BLaER1 treated with 17β-estradiol and CSF1 and Interleukin-3, amounts not matched to agents 10 nM and 100 nM (cell line): ENCODE data around the gene MOV10L1.

Experiments
- H3K27ac ChIP-seq, 11 experiments: shearing (Covaris generic); formaldehyde crosslinking; 2 replicates each; pipeline ENCODE4 v1.8.1; 2022
- H3K27me3 ChIP-seq, 11 experiments: shearing (Covaris generic); formaldehyde crosslinking; 2 replicates each; pipeline ENCODE4 v1.8.1; 2022
- H3K36me3 ChIP-seq, 11 experiments: shearing (Covaris generic); formaldehyde crosslinking; 2 replicates each; pipeline ENCODE4 v1.8.1; 2022
- H3K4me1 ChIP-seq, 10 experiments: shearing (Covaris generic); formaldehyde crosslinking; 2 replicates each; pipeline ENCODE4 v1.8.1; 2022
- H3K4me2 ChIP-seq, 11 experiments: shearing (Covaris generic); formaldehyde crosslinking; 2 replicates each; pipeline ENCODE4 v1.8.1; 2022
- H3K4me3 ChIP-seq, 10 experiments: shearing (Covaris generic); formaldehyde crosslinking; 2 replicates each; pipeline ENCODE4 v1.8.1; 2022
- H3K9ac ChIP-seq, 11 experiments: shearing (Covaris generic); formaldehyde crosslinking; 2 replicates each; pipeline ENCODE4 v1.8.1; 2022
- H3K9me3 ChIP-seq, 11 experiments: shearing (Covaris generic); formaldehyde crosslinking; replicated peaks in 1 of 11; 2 replicates each; pipeline ENCODE4 v1.8.1; 2022
- H4K20me1 ChIP-seq, 11 experiments: shearing (Covaris generic); formaldehyde crosslinking; 2 replicates each; pipeline ENCODE4 v1.8.1; 2022
- Cebpa-rat ChIP-seq, 11 experiments: shearing (Covaris generic); IDR thresholded peaks; 2 replicates each; pipeline ENCODE4 v1.8.1; 2022

The MOV10L1 gene

DNA sequence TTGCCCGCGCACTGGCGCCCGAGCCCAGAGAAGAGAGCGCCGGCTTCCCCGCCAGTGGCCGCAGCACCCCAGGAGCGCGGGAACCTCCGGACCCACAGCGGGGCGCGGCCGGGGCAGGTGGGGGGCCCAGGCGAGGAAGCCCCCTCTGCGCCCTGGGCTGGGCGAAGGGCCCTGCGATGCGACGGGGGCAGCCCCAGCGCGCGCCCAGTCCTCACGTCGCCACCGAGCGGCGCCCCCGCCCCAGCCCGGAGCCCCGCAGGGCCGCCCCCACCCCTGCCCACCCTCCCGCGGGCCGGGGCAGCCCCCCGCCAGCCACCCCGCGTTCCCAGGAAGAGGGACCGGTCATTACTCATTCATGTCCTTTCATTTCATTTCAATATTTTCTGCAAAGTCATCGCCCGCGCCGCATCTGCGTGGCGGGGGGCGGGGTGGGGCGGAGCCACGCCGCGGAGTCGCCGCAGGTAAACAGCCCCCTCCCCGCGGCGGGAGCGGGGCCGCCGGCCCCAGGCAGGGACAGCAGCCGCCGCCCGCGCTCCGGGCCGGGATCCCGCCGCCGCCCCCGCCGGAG is 80.1 kb downstream of the MOV10L1 start:
- peak overlapping the region; percentile 47 to 74 (median 60) for H3K4me3 ChIP-seq
- H3K9me3 ChIP-seq, result peaks cover 0 to 13% (median 0%) of the 10 kb centered on the region in 11 experiments; a peak in 11 of 22 replicates
- H3K36me3 ChIP-seq, result no peaks in the 10 kb centered on the region
- TF ChIP-seq Cebpa-rat (IDR thresholded peaks at IDR 0.05), result no peak
- H3K27ac ChIP-seq, result peak overlapping the region in 7 of 11 experiments; percentile 30 to 58 (median 43); a peak in 8 of 22 replicates
- H3K27me3 ChIP-seq, result peaks cover 35 to 57% (median 51%) of the 10 kb centered on the region in 11 experiments
- peaks cover 0 to 35% (median 10%) of the 10 kb centered on the region in 11 experiments; a peak in 12 of 22 replicates for H4K20me1 ChIP-seq
- peak overlapping the region in 8 of 11 experiments; percentile 49 to 73 (median 64); a peak in 13 of 22 replicates for H3K9ac ChIP-seq
- peaks cover 19 to 42% (median 32%) of the 10 kb centered on the region in 10 experiments for H3K4me1 ChIP-seq
- H3K4me2 ChIP-seq, result peak overlapping the region; percentile 61 to 87 (median 70); a peak in 19 of 22 replicates

DNA sequence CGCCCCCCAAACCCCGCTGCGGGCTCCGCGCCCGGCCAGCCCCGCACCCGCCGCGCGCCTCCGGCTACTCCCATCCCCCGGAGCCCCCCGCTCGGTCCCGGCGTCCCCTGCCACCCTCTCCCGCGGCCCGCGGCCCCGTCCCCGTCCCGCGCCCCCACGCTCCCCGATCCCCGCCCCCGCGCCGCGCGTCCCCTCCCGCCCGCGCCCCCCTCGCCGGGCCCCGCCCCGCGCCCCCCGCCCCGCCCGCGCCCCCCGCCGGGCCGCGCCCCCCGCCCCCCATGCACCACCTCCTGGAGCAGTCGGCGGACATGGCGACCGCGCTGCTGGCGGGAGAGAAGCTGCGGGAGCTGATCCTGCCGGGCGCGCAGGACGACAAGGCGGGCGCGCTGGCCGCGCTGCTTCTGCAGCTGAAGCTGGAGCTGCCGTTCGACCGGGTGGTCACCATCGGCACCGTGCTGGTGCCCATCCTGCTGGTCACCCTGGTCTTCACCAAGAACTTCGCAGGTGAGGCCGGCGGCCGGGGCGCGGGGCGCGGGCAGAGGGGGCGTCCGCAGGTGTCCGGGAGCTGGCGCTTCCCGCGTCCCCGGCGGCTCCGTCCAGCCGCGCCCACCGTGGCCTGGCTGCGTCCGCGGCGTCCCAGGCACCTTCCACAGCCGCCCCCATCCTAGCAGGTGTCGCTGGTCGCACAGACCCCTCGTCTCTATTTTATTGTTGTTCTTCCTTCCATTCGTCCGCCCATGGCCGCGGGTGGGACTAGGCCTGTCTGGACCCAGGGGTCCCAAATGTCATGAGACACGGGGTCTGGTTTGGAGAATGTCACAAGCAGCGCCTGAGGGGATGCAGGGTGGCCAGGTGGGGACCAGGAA is 80.9 kb downstream of the MOV10L1 start, which contains the start of gene PANX2:
PANX2 (plus strand) TSS at position 279 of the 866 bp plus-strand sequence; CDS start at position 279, 0 bp downstream.
- peak within 1 kb of the TSS; percentile 61 to 87 (median 75) for H3K4me2 ChIP-seq
- peaks cover 0 to 42% (median 12%) of the 10 kb centered on the region in 11 experiments; a peak in 13 of 22 replicates for H4K20me1 ChIP-seq
- peak within 1 kb of the TSS in 8 of 11 experiments; percentile 49 to 73 (median 64); a peak in 13 of 22 replicates for H3K9ac ChIP-seq
- H3K9me3 ChIP-seq, result peaks cover 0 to 11% (median 0%) of the 10 kb centered on the region in 11 experiments; a peak in 11 of 22 replicates
- peak within 1 kb of the TSS in 7 of 11 experiments; percentile 30 to 58 (median 43); a peak in 8 of 22 replicates for H3K27ac ChIP-seq
- H3K27me3 ChIP-seq, result peaks cover 35 to 57% (median 51%) of the 10 kb centered on the region in 11 experiments
- H3K36me3 ChIP-seq, result no peaks in the 10 kb centered on the region
- peaks cover 19 to 46% (median 33%) of the 10 kb centered on the region in 10 experiments for H3K4me1 ChIP-seq
- TF ChIP-seq Cebpa-rat (IDR thresholded peaks at IDR 0.05), result no peak
- H3K4me3 ChIP-seq, result peak within 1 kb of the TSS; percentile 47 to 74 (median 60)

GRCh38 chr22:50171319-50171964 is 81.6 kb downstream of the MOV10L1 start:
- no peak overlapping the region for H3K4me3 ChIP-seq
- H3K36me3 ChIP-seq, result no peaks in the 10 kb centered on the region
- H3K4me1 ChIP-seq, result peaks cover 19 to 54% (median 39%) of the 10 kb centered on the region in 10 experiments
- H3K27me3 ChIP-seq, result peaks cover 35 to 57% (median 54%) of the 10 kb centered on the region in 11 experiments
- no peak for TF ChIP-seq Cebpa-rat (IDR thresholded peaks at IDR 0.05)
- peaks cover 0 to 3% (median 0%) of the 10 kb centered on the region in 11 experiments; a peak in 11 of 22 replicates for H3K9me3 ChIP-seq
- H3K9ac ChIP-seq, result no peak overlapping the region; a peak in 1 of 22 replicates
- H4K20me1 ChIP-seq, result peaks cover 0 to 49% (median 14%) of the 10 kb centered on the region in 11 experiments; a peak in 14 of 22 replicates
- peak overlapping the region in 8 of 11 experiments; percentile 29 to 86 (median 75); a peak in 14 of 22 replicates for H3K4me2 ChIP-seq
- H3K27ac ChIP-seq, result no peak overlapping the region; a peak in 1 of 22 replicates

DNA sequence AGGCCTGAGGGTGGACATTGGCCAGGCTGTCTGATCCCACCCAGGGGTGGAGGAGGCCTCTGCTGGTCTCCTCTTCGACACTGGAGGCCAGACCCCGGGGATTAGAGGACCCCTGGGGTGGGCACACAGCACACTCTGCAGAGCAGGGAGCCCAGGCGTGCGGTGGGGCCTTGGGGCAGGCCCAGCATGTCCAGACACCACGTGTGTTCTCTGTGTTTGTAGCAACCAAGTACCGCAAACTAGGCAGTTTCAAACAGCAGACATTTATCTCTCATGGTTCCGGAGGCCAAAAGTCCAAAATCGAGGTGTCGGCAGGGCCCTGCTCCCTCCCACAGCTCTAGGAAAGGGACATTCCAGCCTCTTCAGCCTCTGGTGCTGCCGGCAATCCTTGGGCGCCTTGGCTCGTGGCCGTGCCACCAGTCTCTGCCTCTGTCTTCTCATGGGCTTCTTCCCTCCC is 82.2 kb downstream of the MOV10L1 start:
- no peak for TF ChIP-seq Cebpa-rat (IDR thresholded peaks at IDR 0.05)
- H3K36me3 ChIP-seq, result no peaks in the 10 kb centered on the region
- H3K9me3 ChIP-seq, result no peaks in the 10 kb centered on the region
- H4K20me1 ChIP-seq, result peaks cover 0 to 55% (median 14%) of the 10 kb centered on the region in 11 experiments; a peak in 14 of 22 replicates
- no peak overlapping the region; a peak in 1 of 22 replicates for H3K9ac ChIP-seq
- no peak overlapping the region for H3K27ac ChIP-seq
- peaks cover 35 to 56% (median 54%) of the 10 kb centered on the region in 11 experiments for H3K27me3 ChIP-seq
- peak overlapping the region; percentile 29 to 86 (median 75); a peak in 18 of 22 replicates for H3K4me2 ChIP-seq
- no peak overlapping the region for H3K4me3 ChIP-seq
- peaks cover 19 to 60% (median 45%) of the 10 kb centered on the region in 10 experiments for H3K4me1 ChIP-seq

DNA sequence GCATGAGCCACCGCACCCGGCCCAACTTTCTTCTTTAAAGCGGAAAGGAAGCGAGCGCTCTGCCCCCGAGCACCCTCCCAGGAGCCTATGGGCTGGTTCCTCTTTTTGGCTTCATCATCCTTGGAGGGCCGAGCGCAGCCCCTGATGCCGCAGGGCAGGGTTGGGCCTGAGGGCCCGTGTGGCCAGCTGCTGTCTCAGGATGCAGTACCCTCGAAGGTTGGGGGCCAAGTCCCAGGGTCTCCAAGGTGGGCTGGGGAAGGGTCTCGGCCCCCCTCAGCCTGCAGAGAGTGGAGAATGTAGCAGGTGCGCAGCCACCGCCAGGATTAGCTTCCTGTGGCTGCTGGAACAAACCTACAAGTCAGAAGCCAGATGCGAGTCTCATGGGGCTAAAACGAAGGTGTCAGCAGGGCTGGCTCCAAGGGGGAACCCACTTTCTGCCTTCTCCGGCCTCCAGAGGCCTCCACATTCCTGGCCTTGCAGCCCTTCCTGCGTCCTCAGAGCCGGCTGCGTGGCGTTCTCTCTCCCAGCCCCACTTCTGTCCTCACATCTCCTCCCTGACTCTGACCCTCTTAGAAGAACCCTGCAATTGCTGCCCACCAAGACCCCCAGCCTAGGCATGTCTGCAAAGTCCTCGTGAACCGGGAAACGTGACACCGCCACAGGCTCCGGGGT is 83.6 kb downstream of the MOV10L1 start:
- TF ChIP-seq Cebpa-rat (IDR thresholded peaks at IDR 0.05), result no peak
- Histone ChIP-seq H4K20me1 (peaks cover 0 to 63% (median 15%) of the 10 kb centered on the region in 11 experiments; a peak in 14 of 22 replicates), H3K9ac (no peak overlapping the region; a peak in 2 of 22 replicates), H3K27me3 (peaks cover 34 to 46% (median 41%) of the 10 kb centered on the region in 11 experiments), H3K4me3 (no peak overlapping the region), H3K27ac (no peak overlapping the region), H3K36me3 (no peaks in the 10 kb centered on the region), H3K4me2 (peak overlapping the region; percentile 35 to 86 (median 75)), H3K9me3 (no peaks in the 10 kb centered on the region), H3K4me1 (peaks cover 19 to 71% (median 54%) of the 10 kb centered on the region in 10 experiments)

DNA sequence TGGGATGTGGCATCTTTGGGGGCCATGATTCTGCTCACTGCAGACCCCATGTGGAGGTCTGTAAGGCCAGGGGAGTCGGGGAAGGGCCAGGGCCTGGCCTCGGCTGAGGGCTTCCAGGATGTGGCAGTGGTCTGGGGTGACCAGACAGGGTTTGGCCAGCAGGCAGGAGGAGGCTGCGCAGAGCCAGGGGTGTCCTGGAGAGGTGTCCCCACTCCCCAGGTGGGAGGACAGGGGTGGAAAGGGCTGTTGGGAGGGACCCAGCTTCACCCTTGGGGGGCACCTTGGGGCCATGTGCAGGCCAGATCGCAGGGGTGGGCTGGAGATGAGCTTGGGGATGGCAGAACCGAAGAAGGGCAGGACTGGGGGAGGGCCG is 84.2 kb downstream of the MOV10L1 start:
- Histone ChIP-seq H3K9ac (no peak overlapping the region; a peak in 1 of 22 replicates), H3K27ac (no peak overlapping the region), H3K27me3 (peaks cover 32 to 46% (median 40%) of the 10 kb centered on the region in 11 experiments), H3K4me1 (peaks cover 19 to 76% (median 59%) of the 10 kb centered on the region in 10 experiments), H3K36me3 (no peaks in the 10 kb centered on the region), H3K4me2 (peak overlapping the region in 10 of 11 experiments; percentile 35 to 86 (median 76); a peak in 20 of 22 replicates), H3K9me3 (no peaks in the 10 kb centered on the region), H4K20me1 (peaks cover 0 to 68% (median 15%) of the 10 kb centered on the region in 11 experiments; a peak in 14 of 22 replicates), H3K4me3 (no peak overlapping the region)
- TF ChIP-seq Cebpa-rat (IDR thresholded peaks at IDR 0.05), result no peak

DNA sequence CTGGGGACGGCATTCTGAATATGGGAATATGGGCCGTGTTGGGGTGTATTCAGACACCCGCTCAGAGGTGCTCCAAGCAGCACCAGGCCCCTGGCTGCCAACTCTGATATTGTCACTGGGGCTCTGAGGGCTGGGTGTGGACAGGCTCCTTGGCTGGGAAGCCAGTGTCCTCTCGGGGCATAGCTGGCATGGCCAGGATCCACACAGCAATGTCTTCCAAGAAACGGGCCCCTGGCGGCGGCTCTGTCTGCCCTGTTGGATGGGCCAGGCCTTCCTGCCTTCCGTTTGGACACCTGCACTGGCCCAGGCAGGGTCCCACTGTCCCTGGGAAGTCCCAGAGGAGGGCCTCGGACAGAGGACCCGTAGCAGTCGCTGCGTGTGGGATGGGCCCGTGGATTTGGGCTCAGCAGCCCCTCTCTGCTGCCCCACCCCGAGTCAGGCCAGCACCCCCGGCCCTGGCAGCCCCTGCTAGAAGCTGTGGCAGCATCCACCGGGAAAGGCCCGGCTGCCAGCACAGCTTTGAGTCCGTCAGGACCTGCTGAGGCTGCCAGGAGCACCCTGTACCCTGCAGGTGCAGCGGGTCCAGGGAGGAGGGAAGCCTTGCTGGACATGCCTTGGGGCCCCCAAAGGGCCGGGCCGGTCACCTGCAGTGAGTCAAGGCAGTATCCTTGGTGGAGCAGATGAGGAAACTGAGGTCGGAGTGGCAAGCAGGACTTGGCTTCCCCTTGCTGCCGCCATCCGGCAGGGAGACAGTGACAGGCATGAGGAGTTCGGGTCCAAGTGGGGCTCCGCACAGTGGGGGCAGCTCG is 84.8 kb downstream of the MOV10L1 start:
- Histone ChIP-seq H3K27ac (no peak overlapping the region), H3K4me3 (no peak overlapping the region), H3K36me3 (no peaks in the 10 kb centered on the region), H3K9me3 (no peaks in the 10 kb centered on the region), H3K4me1 (peaks cover 20 to 79% (median 65%) of the 10 kb centered on the region in 10 experiments), H3K9ac (no peak overlapping the region), H3K4me2 (peak overlapping the region in 3 of 11 experiments; percentile 75 to 86 (median 75); a peak in 4 of 22 replicates), H3K27me3 (peaks cover 26 to 46% (median 39%) of the 10 kb centered on the region in 11 experiments), H4K20me1 (peaks cover 0 to 74% (median 20%) of the 10 kb centered on the region in 11 experiments; a peak in 13 of 22 replicates)
- no peak for TF ChIP-seq Cebpa-rat (IDR thresholded peaks at IDR 0.05)
